Kasumi-1 (cell line): ENCODE data around the gene PPP2R2C.

Source experiments
- DNase-seq, 2 experiments: peaks; one replicate each; lab custom pipeline; 2025; lab: John Stamatoyannopoulos, UW

The PPP2R2C gene

DNA sequence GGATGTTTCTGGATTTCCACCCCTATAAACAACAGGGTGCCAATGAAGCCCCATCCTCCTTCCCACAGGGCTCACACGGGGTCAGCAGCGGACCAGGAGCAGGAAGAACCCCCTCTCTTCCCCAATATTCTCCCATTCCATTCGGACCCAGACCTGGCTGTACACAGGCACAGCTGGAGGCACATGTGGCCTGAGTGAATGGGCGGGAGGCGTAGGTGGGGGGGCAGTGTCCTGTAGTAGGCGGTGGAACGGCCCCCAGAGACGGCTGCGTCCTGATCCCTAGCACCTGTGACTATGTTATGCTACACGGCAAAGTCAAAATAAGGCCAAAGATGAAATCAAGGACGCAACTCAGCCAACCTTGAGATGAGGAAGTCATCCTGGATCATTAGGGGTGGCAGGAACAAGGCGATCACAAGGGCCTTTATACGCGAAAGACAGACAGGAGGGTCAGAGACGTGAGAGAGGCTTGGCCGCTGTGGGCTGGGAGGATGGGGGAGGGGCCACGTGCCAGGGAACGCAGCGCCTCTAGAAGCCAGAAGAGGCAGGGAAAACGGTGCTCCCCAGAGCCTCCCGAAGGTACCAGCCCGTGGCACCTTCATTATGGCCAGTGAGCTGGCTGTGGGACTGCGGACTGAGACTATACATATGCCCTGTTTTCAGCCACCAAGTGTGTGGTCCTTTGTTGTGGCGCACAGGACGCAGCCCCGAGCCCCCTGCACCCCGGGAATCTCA lies 127.2 kb downstream of the PPP2R2C start:
- DNase-seq, result no peak

DNA sequence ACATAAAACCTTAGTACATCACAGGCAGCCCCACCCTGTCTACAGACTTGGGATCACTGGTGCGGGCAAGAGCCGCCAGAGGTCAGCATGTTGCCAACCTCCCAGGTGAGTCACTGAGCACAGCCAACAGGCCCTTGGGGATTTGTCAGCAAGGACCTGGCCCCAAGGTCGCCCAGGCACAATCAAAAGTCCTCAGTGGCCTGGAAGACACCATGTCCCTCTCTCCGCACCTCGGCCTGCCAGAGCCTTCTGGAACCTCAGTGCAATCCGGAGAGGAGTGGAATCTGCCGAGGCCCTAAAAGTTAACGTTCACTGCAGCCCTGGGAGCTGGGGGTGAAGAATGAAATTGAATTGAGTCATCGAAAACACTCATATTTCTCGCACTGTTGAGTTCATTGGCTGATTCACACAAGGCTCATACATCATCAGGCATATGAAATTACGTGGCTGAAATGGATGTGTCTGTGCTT lies 128.4 kb downstream of the PPP2R2C start:
- DNase-seq, result no peak

DNA sequence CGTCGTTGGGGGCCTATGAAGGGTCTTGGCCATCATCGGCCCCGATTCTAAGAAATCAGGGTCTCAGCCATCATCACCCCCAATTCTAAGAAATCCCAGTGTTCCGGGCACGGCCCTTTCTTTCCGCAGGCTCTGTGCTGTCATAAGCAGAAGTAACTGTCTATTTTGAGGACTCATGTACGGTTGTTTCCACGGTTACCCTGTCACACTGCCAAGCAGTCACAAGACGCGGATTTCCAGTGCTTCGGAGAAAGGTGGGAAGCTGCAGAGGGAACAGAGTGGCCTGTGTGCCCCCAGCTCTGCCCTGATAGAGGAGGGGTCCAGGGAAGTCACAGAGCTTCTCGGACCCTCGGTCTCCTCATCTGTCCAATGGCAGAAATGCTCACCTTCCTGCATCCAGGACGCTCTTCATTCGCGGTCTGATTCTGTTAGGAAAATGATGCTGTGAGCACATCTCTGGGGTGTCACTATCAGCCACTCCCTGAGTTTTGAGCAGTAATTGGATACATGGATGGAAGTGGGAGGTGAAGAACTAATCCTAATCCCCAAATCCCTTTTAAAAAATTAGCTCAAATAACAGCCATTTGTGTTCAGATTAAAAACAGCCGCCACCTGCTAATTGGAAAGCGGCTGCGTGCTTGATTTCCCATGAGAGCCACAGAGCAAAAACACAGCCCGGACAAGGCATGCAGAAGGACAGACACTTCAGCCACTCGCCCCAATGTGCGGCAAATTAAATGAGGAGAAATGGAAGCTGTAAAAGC lies 129.7 kb downstream of the PPP2R2C start:
- DNase-seq, result no peak

DNA sequence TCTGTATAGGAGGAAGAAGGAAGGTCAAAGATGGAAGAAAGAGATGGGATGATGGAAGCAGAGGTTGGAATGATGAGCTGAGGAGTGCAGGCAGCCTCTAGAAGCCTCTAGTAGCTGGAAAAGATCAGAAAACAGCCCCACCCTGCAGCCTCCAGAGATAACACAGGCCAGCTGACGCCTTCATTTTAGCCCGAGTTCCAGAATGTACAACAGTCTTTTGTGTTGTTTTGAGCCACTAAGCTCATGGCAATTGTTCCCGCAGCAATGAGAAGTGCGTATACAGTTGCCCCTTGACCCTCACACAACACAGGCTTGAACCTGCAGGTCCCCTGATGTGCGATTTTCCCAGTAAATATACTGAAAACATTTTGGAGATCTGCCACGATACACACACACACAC lies 130.7 kb downstream of the PPP2R2C start:
- DNase-seq, result no peak

DNA sequence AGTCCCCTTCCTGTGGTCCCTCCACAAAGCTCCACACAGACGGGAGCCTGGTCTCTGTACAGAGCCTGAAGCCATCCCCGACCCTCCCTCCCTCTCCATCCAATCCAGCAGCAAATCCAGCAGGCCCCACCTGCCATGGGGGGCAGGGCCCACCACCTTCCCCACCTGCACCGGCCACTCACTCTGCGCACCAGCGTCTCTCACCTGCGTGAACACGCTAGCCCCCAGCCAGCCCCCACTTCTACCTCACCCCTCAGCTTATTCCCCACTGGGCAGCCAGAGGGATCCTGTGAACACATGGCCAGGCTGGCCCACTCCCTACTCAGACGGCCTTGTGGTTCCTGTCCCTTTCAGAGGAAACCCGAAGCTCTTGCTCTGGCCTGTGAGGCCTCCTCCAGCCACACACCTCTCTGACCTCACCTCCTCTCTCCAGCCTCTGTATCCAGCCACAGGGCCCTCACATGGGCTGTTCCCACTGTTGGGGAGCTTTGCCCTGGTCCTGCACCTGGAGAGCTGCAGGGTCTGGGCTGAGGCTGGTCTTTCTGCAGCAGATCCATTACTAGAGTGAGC lies 131.9 kb downstream of the PPP2R2C start:
- DNase-seq, result no peak

DNA sequence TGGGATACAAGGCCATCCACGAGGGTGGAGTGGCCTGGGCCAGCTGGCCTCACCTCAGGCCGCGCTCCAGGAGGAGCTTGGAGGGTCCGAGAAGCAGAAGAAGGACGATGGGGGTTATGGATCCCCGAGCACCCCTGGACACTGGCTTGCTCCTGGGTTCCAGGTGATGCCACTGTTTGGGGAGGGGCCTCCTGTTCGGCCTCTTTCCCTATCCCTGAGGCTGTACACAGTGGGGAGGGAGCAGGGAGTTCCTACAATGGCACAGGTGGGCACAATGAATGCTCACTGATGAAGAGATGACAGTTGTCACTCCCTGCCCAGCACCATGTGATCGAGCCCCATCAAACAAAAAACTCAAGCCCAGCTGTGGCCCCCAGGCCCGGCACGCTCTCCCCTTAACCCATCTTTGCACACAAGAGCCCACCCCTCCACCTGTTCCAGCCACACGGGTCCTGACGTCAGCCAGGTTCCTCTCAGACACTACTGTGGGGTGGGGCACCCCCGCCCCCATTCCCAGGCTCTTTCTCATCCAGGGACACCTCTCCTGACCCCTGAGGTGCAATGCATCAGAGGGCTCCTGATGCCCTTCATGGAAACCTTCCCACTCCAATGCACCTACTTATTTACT lies 132.5 kb downstream of the PPP2R2C start:
- no peak for DNase-seq

DNA sequence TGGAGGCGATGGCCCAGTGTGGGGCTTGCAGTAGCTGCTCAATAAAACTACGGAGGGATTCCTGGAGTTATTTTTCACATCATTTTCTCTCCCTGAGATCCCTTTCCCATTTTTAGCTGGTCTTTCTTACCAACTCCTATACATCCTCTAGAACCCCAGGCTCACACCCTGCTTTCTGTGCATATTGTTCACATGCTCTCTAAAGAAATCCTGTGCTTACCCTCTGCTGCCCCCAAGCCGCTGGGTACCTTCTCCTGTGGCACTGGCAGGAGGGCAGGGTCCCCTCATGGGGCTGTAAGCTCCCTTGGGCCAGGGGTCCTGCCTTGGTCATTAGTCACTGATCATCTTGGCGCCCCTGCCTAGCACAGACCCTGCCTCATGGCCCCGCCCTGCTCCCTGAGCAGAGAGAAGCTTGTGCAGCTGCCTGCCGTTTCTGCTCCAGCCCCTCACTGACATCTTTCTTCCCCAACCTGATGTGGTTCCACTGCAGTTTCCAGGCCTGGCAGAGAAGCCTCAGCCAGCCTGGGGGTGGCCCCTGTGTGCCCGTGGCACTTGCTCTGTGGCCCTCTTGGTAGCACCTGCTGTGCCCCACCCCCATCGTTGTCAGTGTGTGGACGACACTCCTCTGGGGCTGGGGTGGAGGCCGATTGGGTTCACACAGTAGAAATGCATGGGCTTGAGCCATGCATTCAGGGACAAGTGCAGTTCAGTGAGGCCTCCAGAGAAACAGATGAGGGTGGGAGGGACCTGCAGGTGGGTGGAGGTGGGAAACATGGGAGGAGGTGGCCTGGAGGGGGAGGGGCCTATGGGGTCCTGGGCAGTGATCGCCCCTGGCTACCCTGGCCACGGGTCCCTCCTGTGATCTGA lies 133.2 kb downstream of the PPP2R2C start:
- DNase-seq, result no peak

DNA sequence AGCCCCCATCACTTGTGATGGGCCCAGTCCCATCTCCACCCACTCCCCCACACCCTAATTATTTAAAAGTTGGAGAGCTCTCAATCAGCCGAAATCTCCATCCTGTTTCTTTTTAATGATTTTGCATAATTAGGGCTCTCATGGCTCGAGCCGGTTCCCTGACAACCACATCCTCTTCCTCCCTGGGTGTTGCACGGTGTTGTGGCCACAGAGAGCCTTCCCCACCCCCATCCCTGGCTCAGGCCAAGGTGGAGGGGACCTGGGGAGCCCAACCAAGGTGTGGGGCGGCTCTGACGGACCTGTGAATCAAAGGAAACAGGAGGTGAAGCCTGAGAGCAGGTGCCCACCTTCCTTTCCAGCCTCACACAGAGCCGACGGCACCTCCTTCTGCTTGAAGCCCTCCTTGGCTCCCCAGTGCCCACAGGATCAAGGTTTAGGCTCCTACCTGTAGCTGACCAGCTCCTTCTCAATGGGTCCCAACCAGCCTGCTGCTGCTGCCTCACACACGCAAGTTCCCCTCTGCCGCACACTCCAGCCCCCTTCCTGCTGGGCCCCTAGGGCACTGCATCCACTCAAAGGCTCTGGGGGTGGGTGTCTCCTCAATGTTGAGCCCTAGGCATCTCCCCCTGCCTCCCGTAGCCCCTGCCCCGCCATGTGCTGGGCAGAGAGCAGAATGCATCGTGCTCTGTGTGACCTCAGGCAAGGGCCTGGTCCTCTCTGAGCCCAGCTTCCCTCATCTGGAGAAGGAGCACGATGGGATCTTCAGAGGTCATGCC lies 134.1 kb downstream of the PPP2R2C start:
- no peak for DNase-seq

DNA sequence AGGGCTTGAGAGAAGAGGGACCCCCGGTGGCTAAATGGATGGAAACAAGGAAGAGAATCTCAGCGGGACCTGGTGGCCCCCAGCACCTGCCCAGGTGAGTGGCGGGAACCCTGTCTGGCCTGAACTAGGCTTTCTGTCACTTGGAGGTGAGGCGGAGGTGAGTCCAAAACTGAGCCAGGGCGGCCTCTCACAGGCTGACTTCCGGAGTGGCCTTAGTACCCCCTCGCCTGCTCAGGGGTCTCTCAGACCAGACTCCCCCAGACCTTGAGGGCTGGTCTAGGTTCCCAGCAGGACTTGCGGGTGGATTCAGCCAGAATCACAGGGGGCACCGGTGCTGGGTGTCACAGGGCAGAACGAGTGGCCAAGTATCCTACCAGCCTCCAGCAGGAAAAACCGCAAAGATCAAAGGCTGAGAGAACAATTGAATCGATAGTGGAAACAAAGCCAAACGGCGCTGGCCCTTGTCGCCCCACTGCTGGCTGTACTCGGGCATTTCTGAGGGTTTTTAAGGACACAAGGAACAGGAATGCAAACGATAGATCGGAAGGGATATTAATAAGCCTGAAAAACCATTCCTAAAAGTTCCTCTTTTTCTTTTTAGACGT lies 135.0 kb downstream of the PPP2R2C start:
- no peak for DNase-seq

DNA sequence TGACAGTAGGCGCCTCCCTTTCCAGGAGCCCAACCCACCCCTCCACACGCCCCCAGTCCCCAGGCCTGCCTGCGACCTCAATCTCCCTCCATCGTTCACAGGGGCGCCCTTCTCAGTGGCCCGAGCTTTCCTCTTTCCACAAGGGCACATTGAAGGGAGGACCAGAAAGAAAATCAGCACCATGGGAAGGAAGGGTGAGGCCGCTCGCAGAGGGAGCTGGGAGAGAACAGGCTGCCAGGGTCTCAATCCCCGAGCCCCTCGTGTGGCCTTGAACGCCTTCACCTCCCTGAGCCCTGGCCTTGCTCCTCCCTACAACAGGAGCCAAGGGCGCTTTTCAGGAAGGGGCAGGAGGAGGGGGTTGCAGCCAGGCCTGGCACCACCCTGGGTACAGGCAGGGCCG lies 136.2 kb downstream of the PPP2R2C start:
- no peak for DNase-seq

DNA sequence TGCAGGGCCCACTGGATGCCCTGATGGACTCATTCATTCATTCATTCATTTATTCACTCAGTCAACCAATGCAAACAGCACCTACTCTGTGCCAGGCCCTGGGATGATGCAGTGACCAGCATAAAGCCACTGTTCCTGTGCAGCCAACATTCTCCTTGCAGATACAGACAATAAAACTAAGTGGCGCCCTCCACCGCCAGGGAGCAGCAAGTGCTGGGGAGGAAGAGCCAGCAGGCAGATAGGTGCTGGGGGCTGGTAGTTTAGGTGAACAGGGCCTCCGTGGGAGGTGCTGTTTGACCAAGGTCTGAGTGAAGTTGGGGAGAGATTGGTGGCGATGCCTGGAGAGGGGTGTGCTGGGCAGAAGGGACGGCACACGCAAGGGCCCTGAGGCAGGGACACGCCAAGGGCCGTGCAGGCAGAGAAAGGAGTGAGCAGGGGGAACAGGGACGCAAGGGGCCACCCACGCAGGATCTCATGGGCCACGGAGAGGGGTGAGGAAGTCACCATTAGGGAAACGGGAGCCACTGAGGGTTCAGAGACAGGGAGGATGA lies 137.3 kb downstream of the PPP2R2C start:
- no peak for DNase-seq

DNA sequence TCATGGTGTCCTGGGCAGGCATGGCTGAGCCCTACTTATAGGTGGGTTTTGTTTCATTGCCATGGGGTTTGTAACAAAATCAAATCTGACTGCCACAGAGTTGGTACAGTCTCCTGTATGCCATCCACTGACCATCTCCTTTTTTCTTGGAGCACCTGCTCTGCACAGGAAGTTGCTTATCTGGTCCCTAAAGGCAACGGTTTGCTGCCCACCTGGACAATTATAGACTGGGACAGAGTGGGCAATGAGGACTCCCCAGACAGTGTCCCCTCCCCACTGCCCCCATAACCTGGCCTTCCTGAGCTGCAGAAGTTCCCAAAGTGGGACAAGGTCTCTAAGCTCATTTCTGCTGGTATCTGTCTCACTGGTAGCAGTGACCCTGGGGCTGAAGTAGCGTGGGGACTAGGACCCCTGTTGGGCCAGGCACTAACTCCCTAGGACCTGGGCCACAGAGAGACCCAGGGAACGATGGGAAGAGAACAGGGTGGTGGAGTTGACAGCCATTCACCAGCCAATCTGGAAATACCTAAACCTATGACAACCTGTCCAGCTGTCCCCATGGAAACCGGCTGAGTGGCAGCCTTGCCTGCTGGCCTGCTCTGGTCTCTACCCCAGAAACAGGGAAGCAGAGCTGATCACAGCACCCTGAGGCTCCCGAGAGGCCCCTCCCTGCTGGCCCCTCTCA lies 138.1 kb downstream of the PPP2R2C start:
- DNase-seq, result no peak

DNA sequence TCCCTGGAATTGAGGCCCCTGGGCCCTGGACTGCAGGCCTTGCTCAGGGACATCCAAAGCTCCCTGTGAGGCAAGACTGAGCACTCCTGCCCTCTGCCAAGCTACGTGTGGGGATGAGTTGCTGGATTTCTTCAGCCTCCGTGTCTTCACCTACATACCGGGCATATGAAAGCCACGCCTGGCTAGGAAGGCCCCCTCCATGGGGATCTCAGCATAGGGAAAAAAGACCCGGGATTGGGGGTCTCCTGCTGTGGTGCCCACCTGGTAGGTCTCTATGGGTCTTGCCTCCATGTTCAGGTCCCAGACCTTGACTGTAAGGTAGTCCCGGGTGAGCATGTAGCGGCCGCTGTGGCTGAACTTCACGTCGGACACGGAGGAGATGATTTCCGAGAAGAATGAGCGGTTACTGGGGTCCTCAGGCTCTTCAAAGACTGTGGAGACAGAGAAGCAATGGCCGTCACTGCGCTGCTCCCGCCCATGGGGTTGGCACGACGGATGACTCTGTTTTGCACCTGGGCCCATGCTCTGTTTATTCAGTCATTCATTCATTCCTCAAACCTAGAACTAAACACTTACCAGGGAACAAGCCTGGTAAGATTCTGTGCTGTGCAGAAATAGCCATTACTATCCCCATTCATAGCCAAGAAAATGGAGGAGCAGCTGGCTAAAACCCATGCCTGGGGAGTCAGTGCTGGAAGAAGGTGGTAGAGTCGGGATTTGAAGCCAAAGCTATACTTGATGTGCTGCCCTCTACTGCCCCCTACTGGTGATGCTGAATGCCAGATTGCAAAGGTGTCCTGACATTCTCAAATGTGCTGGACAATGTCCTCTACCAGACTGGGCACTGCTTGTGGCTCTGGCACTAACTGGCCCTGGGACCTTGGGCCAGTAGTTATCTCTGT lies 138.9 kb downstream of the PPP2R2C start:
- no peak for DNase-seq

DNA sequence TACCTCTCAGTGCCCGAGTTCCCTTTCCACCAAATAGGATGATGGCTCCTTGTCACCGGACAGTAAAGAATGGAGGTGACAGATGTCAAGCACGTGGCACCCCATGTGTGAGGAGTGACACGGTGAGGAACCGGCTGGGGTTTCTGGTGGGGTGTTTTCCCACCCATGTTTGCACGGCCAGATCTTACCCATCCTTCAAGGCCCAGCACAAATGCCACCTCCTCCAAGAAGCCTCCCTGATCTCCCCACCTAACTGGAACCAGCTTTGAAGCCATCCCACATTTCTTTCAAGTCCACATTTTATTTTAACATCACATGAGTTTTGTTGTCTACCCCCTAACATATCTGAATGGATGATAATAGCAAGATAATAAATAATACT lies 139.8 kb downstream of the PPP2R2C start:
- no peak for DNase-seq

DNA sequence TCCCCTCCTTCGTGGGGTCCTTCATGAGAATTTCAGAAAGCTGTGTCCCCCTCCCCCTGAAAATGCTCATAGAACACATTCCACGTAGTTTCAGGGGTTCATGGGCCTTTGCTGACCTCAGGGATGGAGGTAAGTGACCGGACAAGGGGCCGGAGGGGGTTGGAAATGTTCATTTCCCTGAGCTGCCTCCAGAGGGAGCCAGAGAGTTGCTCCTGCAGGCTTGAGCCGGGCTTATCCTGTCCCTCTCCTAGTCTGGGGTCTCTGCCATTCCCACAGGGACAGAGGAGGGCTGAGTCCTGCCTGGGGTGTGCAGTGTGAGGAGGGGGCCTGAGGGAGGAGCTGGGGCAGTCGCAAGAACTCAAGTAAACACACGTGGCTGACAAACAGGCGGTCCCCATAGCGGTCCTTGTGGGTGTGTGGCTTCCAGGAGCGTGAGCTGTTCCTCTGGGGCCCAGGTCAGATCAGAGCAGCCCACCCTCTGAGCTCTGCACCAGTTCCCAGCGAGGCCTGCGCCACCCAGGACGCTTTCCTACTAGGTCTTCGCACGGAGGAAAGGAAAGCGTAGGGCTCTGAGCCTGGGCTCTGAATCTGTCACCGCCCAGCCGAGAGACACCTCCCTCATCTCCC lies 140.3 kb downstream of the PPP2R2C start:
- DNase-seq, result peak in 1 of 2 experiments; percentile 6

DNA sequence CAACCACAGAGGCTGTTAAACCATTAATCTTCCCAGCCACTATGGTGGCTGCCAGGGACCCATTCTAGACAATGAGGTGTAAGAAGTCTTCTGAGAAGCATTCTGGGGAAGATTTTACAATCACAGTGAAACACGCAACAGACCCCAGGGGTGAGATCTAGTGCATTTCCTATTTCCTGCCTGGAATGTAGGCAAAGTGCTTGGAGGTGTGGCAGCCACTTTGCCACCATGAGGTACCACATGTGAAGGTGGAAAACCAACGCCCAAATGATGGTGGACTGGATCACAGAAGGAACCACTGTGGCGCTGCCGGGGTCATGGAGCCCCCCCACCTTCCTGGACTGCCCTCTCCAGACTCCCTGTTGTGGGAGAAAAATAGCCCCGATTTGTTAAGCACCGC lies 140.9 kb downstream of the PPP2R2C start:
- no peak for DNase-seq

DNA sequence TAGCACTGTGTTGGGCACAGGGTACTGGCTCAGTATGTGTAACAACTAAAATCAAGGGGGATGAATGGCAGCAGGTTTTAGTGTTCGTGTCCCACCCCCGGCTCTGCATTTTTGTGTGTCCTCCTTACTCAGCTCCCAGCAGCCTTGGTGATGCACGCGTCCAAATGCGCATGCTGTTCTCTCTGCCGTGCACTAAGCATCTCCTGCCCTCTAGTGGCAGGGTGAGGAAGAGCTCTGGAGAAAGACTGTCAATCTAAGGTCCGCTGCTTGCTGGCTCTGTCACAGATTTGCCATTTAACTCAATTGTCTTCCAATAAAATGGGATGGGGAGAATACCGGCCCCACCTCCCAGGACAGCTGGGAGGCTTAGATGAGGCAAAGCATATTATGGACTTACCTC lies 141.4 kb downstream of the PPP2R2C start:
- DNase-seq, result peak; percentile 56 to 63

DNA sequence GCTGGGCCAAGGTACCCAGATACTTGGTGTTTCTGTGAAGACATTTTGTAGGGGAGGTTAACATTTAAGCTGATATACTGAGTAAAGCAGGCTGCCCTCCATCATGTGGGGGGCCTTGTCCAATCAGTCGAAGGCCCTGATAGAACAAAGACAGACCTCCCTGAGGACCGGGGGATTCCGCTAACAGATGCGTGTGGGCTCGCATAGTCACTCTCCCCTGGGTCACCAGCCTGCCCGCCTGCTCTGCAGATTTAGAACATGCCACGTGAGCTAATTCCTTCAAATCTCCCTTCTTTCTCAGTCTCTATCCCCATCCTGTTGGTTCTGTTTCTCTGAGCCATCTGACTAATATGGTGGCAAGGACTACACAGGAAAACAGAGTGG lies 142.0 kb downstream of the PPP2R2C start:
- DNase-seq, result no peak
